HCEC 1CT (cell line): Measurements from ENCODE around the gene SOX18.

Experiments used
- DNase-seq: peaks from one replicate; pipeline ENCODE4 v3.0.0-alpha.2; 2017

Gene SOX18

GRCh38 chr20:64067733-64068307, 18.4 kb upstream of the SOX18 start:
- no peak for DNase-seq

GRCh38 chr20:64067005-64067632, 17.7 kb upstream of the SOX18 start:
- no peak for DNase-seq

- DNase-seq, result peak; percentile 77
Observed at GRCh38 chr20:64065974-64066343, 16.5 kb upstream of the SOX18 start.

- no peak for DNase-seq
Observed at GRCh38 chr20:64065062-64065973, 15.9 kb upstream of the SOX18 start.

GRCh38 chr20:64064145-64064698, 14.8 kb upstream of the SOX18 start:
- peak; percentile 68 for DNase-seq

GRCh38 chr20:64063389-64064144, 14.1 kb upstream of the SOX18 start:
- DNase-seq, result no peak

GRCh38 chr20:64062596-64063388, 13.4 kb upstream of the SOX18 start, which contains the start of gene TCEA2:
TCEA2 (plus strand) TSS chr20:64063198; CDS start chr20:64063313, 115 bp downstream.
- DNase-seq, result peak; percentile 96

- no peak for DNase-seq
Observed at GRCh38 chr20:64062276-64062595, 12.8 kb upstream of the SOX18 start.

- DNase-seq, result peak; percentile 58
Observed at GRCh38 chr20:64058536-64058935, 9.1 kb upstream of the SOX18 start.

GRCh38 chr20:64057628-64058498, 8.4 kb upstream of the SOX18 start:
- DNase-seq, result no peak

- DNase-seq, result no peak
Observed at GRCh38 chr20:64056889-64057627, 7.6 kb upstream of the SOX18 start.

GRCh38 chr20:64056639-64056888, 7.1 kb upstream of the SOX18 start:
- DNase-seq, result no peak

- no peak for DNase-seq
Observed at GRCh38 chr20:64055893-64056638, 6.6 kb upstream of the SOX18 start.

GRCh38 chr20:64055396-64055892, 6.0 kb upstream of the SOX18 start:
- no peak for DNase-seq

GRCh38 chr20:64053841-64054661, 4.6 kb upstream of the SOX18 start:
- no peak for DNase-seq

GRCh38 chr20:64052987-64053840, 3.8 kb upstream of the SOX18 start:
- no peak for DNase-seq

- DNase-seq, result no peak
Observed at GRCh38 chr20:64052326-64052722, 2.9 kb upstream of the SOX18 start.
